A549 (cell line): ENCODE measurements around the gene ERAP2. TPM values are rescaled to one million over a fixed set of nuclear protein-coding genes. Genes with fewer than 3 reads are reported as not detected.

Experiments used
- ATAC-seq, 2 experiments: fragments of 200-7000 bp in 1 of 2; fragments of >200 bp in 1 of 2; cut with Nextera tagmentation in 1 of 2; cut with Tn5 transposase in 1 of 2; 3 replicates each; pipeline versions ENCODE4 v1.8.0 to v1.9.1; 2018 to 2020; ENCODE audit warnings: mild to moderate bottlenecking in 1 of 2, moderate library complexity in 1 of 2
- CTCF ChIA-PET: fragments of 300-600 bp; sonication (Branson Sonifier 250); formaldehyde crosslinking; extraction: SDS; loops from one replicate; lab custom pipeline; 2021; ENCODE audit warnings: antibody characterized with exemption, inconsistent platforms; lab: Yijun Ruan, JAX
- POLR2A ChIA-PET: fragments of 350-600 bp; formaldehyde crosslinking; extraction: SDS; loops from one replicate; lab custom pipeline; 2021; ENCODE audit warnings: antibody characterized with exemption, inconsistent platforms; lab: Yijun Ruan, JAX
- DNase-seq, 2 experiments: peaks; one replicate each; pipeline versions ENCODE4 v3.0.0 to v3.0.0-alpha.2; 2011 to 2016; ENCODE audit warnings: low read depth in 1 of 2, low spot score in 1 of 2
- FAIRE-seq: peaks from 2 replicates; lab custom pipeline; 2011; peaks lifted over from hg19 to GRCh38; lab: Jason Lieb, UNC
- H3K27ac ChIP-seq, 2 experiments: fragments of >200 bp; sonication (Bioruptor Twin); formaldehyde crosslinking; 3 replicates each; pipeline ENCODE4 v1.5.1; 2016 to 2017
- H3K4me1 ChIP-seq: fragments of >200 bp; sonication (Bioruptor Twin); formaldehyde crosslinking; 3 replicates; pipeline ENCODE4 v1.6.1; 2016
- H3K4me2 ChIP-seq: fragments of >200 bp; sonication (Bioruptor Twin); formaldehyde crosslinking; 3 replicates; pipeline ENCODE4 v1.6.1; 2016
- H3K4me3 ChIP-seq: fragments of >200 bp; sonication (Bioruptor Twin); formaldehyde crosslinking; 3 replicates; pipeline ENCODE4 v1.5.1; 2016
- H3K9me3 ChIP-seq: fragments of >200 bp; sonication (Bioruptor Twin); formaldehyde crosslinking; 3 replicates; pipeline ENCODE4 v1.6.1; 2016
- BHLHE40 ChIP-seq: IDR thresholded peaks from 2 replicates; pipeline ENCODE4 v1.6.1; 2012; ENCODE audit warnings: low read depth, low read length, inconsistent platforms
- CBX8 ChIP-seq: fragments of 200-600 bp; sonication (generic); IDR thresholded peaks from 2 replicates; pipeline ENCODE4 v1.6.1; 2016
- CHD2 ChIP-seq: fragments of 150-350 bp; IDR thresholded peaks from 2 replicates; pipeline ENCODE4 v1.6.1; 2014; ENCODE audit warnings: low read length; ENCODE audit not compliant: partially characterized antibody
- HDAC2 ChIP-seq: fragments of 200-600 bp; sonication (generic); IDR thresholded peaks from 2 replicates; pipeline ENCODE4 v1.6.1; 2016
- HEYL ChIP-seq: fragments of 250-450 bp; sonication (Bioruptor Pico); IDR thresholded peaks from 2 replicates; pipeline ENCODE4 v1.8.0; 2021; ENCODE audit warnings: mild to moderate bottlenecking, moderate library complexity
- HOXB13 ChIP-seq: fragments of 250-450 bp; sonication (Bioruptor Pico); IDR thresholded peaks from 2 replicates; pipeline ENCODE4 v1.5.0; 2020; ENCODE audit warnings: low read depth, mild to moderate bottlenecking, moderate library complexity
- HOXB5 ChIP-seq: fragments of 250-450 bp; sonication (Bioruptor Pico); IDR thresholded peaks from 2 replicates; pipeline ENCODE4 v1.5.0; 2020; ENCODE audit warnings: mild to moderate bottlenecking, moderate library complexity
- KDM1A ChIP-seq: fragments of 200-600 bp; sonication (generic); IDR thresholded peaks from 2 replicates; pipeline ENCODE4 v1.6.1; 2016; ENCODE audit warnings: low read depth, mild to moderate bottlenecking
- KDM5A ChIP-seq: fragments of 200-600 bp; sonication (generic); IDR thresholded peaks from 2 replicates; pipeline ENCODE4 v1.6.1; 2016; ENCODE audit warnings: antibody characterized with exemption, mild to moderate bottlenecking
- MAFK ChIP-seq: fragments of 450-650 bp; IDR thresholded peaks from 2 replicates; pipeline ENCODE4 v1.6.1; 2014; ENCODE audit not compliant: partially characterized antibody
- NR3C1 ChIP-seq: fragments of >200 bp; sonication (Bioruptor Twin); formaldehyde crosslinking; IDR thresholded peaks from 3 replicates; pipeline ENCODE4 v1.6.1; 2017
- POLR2A ChIP-seq: IDR thresholded peaks from 2 replicates; pipeline ENCODE4 v1.6.1; 2012; ENCODE audit warnings: mild to moderate bottlenecking, low read length
- POLR2AphosphoS2 ChIP-seq: conservative IDR thresholded peaks from 2 replicates; pipeline ENCODE4 v1.6.1; 2012; ENCODE audit warnings: low read length, improper control_type of control experiment, inconsistent platforms
- RAD21 ChIP-seq, 2 experiments: fragments of >200 bp in 1 of 2; sonication (Bioruptor Twin) in 1 of 2; formaldehyde crosslinking in 1 of 2; IDR thresholded peaks in 1 of 2; conservative IDR thresholded peaks in 1 of 2; 2 replicates in 1 of 2; 3 replicates in 1 of 2; pipeline ENCODE4 v1.6.1; 2012 to 2018; ENCODE audit warnings: inconsistent platforms in 1 of 2
- RARB ChIP-seq: fragments of 250-450 bp; sonication (Bioruptor Pico); IDR thresholded peaks from 2 replicates; pipeline ENCODE4 v1.8.0; 2021; ENCODE audit warnings: mild to moderate bottlenecking, moderate library complexity
- SMC3 ChIP-seq: fragments of >200 bp; sonication (Bioruptor Twin); formaldehyde crosslinking; IDR thresholded peaks from 3 replicates; pipeline ENCODE4 v1.6.1; 2018; ENCODE audit warnings: inconsistent platforms
- SREBF2 ChIP-seq: fragments of 450-650 bp; IDR thresholded peaks from 2 replicates; pipeline ENCODE4 v1.6.1; 2014; ENCODE audit warnings: mild to moderate bottlenecking, moderate library complexity
- TP53 ChIP-seq: fragments of 250-450 bp; sonication (Bioruptor Pico); IDR thresholded peaks from 2 replicates; pipeline ENCODE4 v1.5.0; 2021; ENCODE audit warnings: mild to moderate bottlenecking, moderate library complexity
- ZSCAN20 ChIP-seq: fragments of 250-450 bp; sonication (Bioruptor Pico); IDR thresholded peaks from 2 replicates; pipeline ENCODE4 v1.8.0; 2022; ENCODE audit warnings: mild to moderate bottlenecking, moderate library complexity
- WGBS: methylation state at CpG from one replicate; pipeline ENCODE4 v1.1.6; 2017; ENCODE audit errors: missing lambda C conversion rate; 5-methylcytosine and 5-hydroxymethylcytosine counted together
- polyA plus RNA-seq, 4 experiments: library from polyadenylated mRNA; depleted of rRNA in 3 of 4; stranded (reverse); fragments of >200 nt; fragmentation: RNase III in 1 of 4; extraction: RNeasy Plus Mini Kit Qiagen cat#74134 plus additional on column Dnase treatment in 1 of 4; gene quantifications; 2 replicates in 3 of 4; 3 replicates in 1 of 4; pipeline ENCODE4 v1.2.3, GENCODE V29; 2011 to 2017
- TF ChIP-seq, protein P1 (sequence below): fragments of 250-450 bp; sonication (Bioruptor Pico); IDR thresholded peaks from 2 replicates; pipeline ENCODE4 v1.5.0; 2020; ENCODE audit warnings: low read depth, mild to moderate bottlenecking, moderate library complexity
- TF ChIP-seq, protein P2 (sequence below): IDR thresholded peaks from 2 replicates; pipeline ENCODE4 v1.6.1; 2012
- TF ChIP-seq, protein P3 (sequence below): IDR thresholded peaks from 2 replicates; pipeline ENCODE4 v1.6.1; 2012; ENCODE audit warnings: low read depth, borderline replicate concordance
- TF ChIP-seq, protein P4 (sequence below): fragments of 450-650 bp; IDR thresholded peaks from 2 replicates; pipeline ENCODE4 v1.6.1; 2014; ENCODE audit warnings: antibody characterized with exemption
- TF ChIP-seq, protein P5 (sequence below): fragments of >200 bp; sonication (Bioruptor Twin); formaldehyde crosslinking; IDR thresholded peaks from 2 replicates; pipeline ENCODE4 v1.6.1; 2016

The ERAP2 gene
- polyA plus RNA-seq, 2 of the 4 experiments (the other 2 are of a cell fraction), result 1.0 to 2.2 TPM

DNA sequence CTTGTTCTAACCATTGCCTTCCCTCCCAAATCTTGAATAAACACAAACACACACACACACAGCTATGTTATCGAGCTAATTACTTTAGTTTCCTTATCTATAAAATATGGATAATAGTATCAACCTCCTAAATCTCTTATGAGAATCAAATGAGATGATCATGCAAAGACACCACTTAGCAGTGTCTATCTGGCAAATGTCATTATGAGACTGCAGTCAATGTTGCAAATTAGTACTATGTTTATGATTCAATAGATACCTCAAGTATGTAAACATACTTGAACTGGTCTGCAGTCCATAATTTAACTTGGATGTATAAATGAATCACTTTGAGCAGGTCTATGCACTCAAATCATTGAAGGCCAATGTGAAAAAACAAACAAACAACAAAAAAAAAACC lies 22.2 kb upstream of the ERAP2 start:
- POLR2A ChIA-PET, result no interaction called here
- Histone ChIP-seq H3K4me2 (no peak overlapping the region), H3K4me3 (no peak overlapping the region), H3K9me3 (peaks cover 13% of the 10 kb centered on the region), H3K27ac (no peak overlapping the region), H3K4me1 (0 out of 3 replicates have a peak, but pooled peaks cover 4% of the 10 kb centered on the region)
- no peak for DNase-seq
- no peak for ATAC-seq
- 27% methylated on average over 1 of the region's 1 CpG for WGBS
- CTCF ChIA-PET, result interaction anchor here (1.8 kb wide), 1 partner anchor 11 kb away, joined by 4 read pairs; no protein-coding TSS in a partner anchor
- FAIRE-seq, result no peak
- TF ChIP-seq, protein P1, sequence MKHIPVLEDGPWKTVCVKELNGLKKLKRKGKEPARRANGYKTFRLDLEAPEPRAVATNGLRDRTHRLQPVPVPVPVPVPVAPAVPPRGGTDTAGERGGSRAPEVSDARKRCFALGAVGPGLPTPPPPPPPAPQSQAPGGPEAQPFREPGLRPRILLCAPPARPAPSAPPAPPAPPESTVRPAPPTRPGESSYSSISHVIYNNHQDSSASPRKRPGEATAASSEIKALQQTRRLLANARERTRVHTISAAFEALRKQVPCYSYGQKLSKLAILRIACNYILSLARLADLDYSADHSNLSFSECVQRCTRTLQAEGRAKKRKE (CRISPR knock-in tag), result no peak
- TF ChIP-seq, protein P2, sequence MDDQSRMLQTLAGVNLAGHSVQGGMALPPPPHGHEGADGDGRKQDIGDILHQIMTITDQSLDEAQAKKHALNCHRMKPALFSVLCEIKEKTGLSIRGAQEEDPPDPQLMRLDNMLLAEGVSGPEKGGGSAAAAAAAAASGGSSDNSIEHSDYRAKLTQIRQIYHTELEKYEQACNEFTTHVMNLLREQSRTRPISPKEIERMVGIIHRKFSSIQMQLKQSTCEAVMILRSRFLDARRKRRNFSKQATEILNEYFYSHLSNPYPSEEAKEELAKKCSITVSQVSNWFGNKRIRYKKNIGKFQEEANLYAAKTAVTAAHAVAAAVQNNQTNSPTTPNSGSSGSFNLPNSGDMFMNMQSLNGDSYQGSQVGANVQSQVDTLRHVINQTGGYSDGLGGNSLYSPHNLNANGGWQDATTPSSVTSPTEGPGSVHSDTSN, result no peak
- TF ChIP-seq BHLHE40 (no peak), HEYL (CRISPR knock-in tag) (no peak), KDM1A (no peak), CBX8 (no peak), HOXB13 (no peak)
- TF ChIP-seq, protein P3, sequence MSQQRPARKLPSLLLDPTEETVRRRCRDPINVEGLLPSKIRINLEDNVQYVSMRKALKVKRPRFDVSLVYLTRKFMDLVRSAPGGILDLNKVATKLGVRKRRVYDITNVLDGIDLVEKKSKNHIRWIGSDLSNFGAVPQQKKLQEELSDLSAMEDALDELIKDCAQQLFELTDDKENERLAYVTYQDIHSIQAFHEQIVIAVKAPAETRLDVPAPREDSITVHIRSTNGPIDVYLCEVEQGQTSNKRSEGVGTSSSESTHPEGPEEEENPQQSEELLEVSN, result no peak

DNA sequence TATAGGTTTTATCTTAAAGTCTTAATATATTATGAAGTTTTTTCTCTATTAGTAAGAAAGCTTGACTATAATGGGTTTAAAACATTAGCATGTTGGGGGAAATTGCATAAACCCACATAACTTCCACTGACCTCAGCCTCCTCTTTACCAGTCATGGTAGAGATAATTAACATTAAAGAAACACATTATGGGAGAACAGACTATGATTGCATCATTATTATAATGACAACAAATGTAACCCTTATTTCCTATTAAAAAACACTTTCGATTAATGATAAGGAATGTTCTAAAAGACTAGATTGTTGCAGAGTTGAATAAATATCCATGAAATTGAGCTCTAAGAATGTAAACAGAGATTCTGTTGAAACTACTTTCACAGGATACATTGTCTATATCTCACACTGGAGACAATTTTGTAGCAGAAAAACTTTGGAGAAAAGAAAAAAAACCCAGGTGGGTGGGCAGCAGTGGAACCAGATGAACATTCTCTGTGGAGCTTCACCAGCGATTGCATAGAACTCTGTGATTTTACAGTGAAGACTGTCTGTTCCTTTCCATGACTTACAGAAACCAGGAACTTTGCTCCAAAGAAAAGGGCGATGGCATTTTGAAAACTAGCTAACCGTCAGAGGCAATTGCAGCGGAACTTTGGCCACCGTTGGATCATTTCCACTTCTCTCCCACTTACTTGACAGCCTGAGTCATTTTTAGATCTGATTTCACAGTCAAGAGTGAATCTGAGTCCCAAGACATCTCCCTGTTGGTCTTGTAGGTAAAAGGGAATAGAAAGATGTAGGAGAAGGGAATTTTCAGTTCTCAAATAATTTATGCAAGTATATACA lies 21.0 kb upstream of the ERAP2 start:
- ATAC-seq (no peak), FAIRE-seq (no peak), DNase-seq (no peak)
- Histone ChIP-seq H3K4me2 (no peak overlapping the region), H3K4me3 (no peak overlapping the region), H3K9me3 (peaks cover 2% of the 10 kb centered on the region; the same call in 1 of the 3 replicates), H3K4me1 (0 out of 3 replicates have a peak, but pooled peaks cover 4% of the 10 kb centered on the region), H3K27ac (no peak overlapping the region)
- ChIA-PET POLR2A (no interaction called here), CTCF (interaction anchor here (1.0 to 1.8 kb wide), 4 partner anchors 10 to 22 kb away, joined by 3 to 5 read pairs (median 4); no protein-coding TSS in a partner anchor)
- 69% methylated on average over 6 of the region's 6 CpGs for WGBS
- TF ChIP-seq HOXB5 (no peak), MAFK (no peak), TP53 (CRISPR knock-in tag) (no peak), HDAC2 (no peak), POLR2AphosphoS2 (no peak), KDM5A (no peak), RARB (CRISPR knock-in tag) (no peak), POLR2A (no peak), SREBF2 (no peak), NR3C1 (no peak), CHD2 (no peak), SMC3 (no peak), RAD21 (conservative IDR thresholded peaks at IDR 0.05 in 1 of 2, IDR thresholded peaks at IDR 0.05 in 1 of 2) (no peak), ZSCAN20 (CRISPR knock-in tag) (no peak)
- TF ChIP-seq, protein P2, result no peak
- TF ChIP-seq, protein P1 (CRISPR knock-in tag), result no peak
- TF ChIP-seq, protein P4, sequence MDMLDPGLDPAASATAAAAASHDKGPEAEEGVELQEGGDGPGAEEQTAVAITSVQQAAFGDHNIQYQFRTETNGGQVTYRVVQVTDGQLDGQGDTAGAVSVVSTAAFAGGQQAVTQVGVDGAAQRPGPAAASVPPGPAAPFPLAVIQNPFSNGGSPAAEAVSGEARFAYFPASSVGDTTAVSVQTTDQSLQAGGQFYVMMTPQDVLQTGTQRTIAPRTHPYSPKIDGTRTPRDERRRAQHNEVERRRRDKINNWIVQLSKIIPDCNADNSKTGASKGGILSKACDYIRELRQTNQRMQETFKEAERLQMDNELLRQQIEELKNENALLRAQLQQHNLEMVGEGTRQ, result no peak
- TF ChIP-seq, protein P5, sequence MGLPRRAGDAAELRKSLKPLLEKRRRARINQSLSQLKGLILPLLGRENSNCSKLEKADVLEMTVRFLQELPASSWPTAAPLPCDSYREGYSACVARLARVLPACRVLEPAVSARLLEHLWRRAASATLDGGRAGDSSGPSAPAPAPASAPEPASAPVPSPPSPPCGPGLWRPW, result no peak
